Measurements from ENCODE around the gene BAIAP2. TPM values are rescaled to one million over a fixed set of nuclear protein-coding genes. Genes with fewer than 3 reads are reported as not detected.
A peak's percentile ranks its signal among the peaks of the same experiment; 100 is the strongest.

BAIAP2 gene
- total and polyA plus RNA-seq, 8 donors: 4.7 to 16.4 (median 11.1) TPM

DNA sequence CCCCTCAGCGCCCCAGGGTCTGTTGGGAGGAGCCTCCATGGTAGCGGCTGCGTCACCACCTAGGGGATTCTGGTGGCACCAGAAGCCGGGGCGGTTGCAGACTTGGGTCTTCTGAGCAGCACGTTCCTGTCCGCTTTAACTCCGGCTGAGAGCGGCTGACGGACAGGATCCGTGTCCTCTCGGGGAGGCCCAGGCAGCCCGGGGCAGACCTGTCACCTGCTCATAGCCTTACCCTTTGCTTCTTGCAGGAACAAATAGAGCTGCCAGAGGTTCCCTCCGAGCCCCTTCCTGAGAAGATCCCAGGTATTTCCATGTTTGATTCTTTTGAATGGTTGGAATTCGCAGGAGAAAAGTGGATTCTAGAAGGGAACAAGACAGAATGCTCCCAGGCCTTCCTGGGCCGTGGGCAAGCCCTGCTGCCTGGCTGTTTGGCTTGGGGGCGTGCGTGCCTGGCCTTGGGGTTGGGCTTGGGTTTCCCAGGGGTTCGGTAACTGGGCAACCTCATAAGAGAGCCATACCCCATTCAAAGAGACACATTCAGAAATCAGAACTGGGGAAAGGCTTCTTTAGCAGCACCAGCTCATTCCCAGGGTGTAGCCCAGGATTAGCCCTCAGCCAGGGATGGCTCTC, 36.7 kb upstream of the BAIAP2 start:
- WGBS, 2 donors: 94 to 96% methylated on average over 19 of the region's 19 CpGs
- TF ChIP-seq, protein P1, sequence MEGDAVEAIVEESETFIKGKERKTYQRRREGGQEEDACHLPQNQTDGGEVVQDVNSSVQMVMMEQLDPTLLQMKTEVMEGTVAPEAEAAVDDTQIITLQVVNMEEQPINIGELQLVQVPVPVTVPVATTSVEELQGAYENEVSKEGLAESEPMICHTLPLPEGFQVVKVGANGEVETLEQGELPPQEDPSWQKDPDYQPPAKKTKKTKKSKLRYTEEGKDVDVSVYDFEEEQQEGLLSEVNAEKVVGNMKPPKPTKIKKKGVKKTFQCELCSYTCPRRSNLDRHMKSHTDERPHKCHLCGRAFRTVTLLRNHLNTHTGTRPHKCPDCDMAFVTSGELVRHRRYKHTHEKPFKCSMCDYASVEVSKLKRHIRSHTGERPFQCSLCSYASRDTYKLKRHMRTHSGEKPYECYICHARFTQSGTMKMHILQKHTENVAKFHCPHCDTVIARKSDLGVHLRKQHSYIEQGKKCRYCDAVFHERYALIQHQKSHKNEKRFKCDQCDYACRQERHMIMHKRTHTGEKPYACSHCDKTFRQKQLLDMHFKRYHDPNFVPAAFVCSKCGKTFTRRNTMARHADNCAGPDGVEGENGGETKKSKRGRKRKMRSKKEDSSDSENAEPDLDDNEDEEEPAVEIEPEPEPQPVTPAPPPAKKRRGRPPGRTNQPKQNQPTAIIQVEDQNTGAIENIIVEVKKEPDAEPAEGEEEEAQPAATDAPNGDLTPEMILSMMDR (IDR thresholded peaks at IDR 0.05): no peak

DNA sequence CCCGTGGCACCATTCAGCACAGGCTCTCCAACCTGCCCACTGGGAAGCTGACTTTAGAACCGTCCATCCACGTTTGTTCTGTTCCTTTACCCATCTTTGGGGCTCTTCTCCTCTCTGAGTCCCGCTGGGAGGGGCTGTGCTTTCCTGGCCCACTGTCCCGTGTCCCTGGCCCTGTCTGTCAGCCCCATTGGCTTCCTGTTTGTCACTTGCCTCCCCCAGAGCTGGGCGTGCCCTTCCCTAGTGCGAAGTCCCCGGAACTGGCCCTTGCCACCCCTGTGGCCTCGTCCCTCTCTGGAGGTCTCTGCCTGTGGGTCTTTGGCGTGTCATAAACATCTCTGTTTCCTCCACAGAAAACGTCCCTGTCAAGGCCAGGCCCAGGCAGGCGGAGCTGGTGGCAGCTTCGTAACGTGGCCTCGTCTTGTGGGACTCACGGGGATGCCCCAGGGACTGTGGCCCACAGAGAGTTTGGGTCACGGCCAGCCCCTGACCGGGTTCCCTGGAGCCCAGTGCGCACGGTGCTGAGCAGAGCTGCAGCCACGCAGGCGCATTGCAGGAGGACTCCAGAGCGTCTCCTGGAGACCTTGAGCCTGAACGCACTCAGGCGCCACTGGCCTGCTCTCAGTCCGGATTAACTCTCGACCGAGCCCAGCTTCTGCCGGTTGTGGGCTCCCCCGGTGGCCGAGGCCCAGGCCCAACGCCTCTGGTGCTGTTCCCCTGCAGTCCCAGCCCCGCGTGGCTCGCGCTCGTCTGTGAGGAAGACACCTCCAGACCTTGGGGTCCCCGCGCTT, 36.0 kb upstream of the BAIAP2 start:
- Histone ChIP-seq H3K27me3 (no peaks in the 10 kb centered on the region), H3K36me3 (peaks cover 4 to 48% (median 5%) of the 10 kb centered on the region in 3 donors), H3K4me3 (no peak overlapping the region), H3K27ac (no peak overlapping the region), H3K9me3 (no peaks in the 10 kb centered on the region), H3K4me1 (peaks cover 8 to 19% (median 16%) of the 10 kb centered on the region in 3 donors)
- 93 to 94% methylated on average over 39 of the region's 39 CpGs for WGBS, 2 donors
- intact Hi-C loops (cut with DNase I): no loop called here
- no peak for ATAC-seq
- TF ChIP-seq, protein P1 (IDR thresholded peaks at IDR 0.05): no peak
- no peak for DNase-seq
- FAIRE-seq: no peak

More for the DNA sequence above, 36.7 kb upstream of the BAIAP2 start:
- H3K9me3 ChIP-seq: no peaks in the 10 kb centered on the region
- no peak overlapping the region for H3K4me3 ChIP-seq
- peaks cover 8 to 22% (median 18%) of the 10 kb centered on the region in 3 donors for H3K4me1 ChIP-seq
- H3K36me3 ChIP-seq: peaks cover 4 to 48% (median 5%) of the 10 kb centered on the region in 3 donors
- intact Hi-C loops (cut with DNase I): no loop called here
- H3K27ac ChIP-seq: no peak overlapping the region
- FAIRE-seq (no peak), DNase-seq (peak in 1 of 6 donors; percentile 38), ATAC-seq (no peak)
- H3K27me3 ChIP-seq: no peaks in the 10 kb centered on the region

DNA sequence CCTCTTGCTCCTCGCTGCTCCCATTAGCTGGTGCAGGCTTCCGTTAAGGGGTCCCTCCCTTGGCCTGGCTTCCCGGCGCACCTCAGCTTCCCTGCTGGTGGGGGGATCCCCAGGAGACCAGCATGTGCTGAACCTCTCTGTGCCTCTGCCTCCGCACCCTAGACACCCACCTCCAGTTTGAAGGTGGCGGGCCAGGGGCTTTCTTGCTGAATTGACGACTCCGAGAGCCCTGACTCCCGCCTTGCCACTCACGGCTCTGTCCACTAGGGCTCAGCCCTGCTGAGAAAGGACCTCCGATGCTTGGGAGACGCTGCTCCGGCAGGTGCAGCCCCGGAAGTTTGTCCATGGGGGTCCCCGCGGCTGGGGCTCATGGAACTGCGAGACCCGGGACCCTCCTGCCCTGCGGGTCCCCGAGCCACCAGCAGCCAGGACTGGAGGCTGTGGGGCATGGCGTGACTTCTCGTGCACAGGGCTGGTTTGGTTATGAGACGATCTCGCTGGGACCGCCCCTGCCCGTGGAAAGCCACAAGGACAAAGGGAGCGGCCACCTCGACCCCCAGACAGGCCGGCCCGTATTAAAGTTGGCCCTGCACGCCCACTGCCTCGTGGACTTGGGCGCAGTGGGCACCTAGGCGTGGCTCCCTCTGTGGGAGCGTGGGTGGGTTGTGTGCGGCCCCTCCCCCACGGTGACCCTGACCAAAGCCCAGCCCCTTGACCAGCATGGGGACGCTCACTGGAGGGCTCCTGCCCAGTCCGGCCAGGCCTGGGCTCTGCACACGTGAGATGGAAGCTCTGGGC, 35.2 kb upstream of the BAIAP2 start:
- intact Hi-C loops (cut with DNase I): no loop called here
- no peak for ATAC-seq
- Histone ChIP-seq H3K36me3 (peaks cover 4 to 48% (median 5%) of the 10 kb centered on the region in 3 donors), H3K4me1 (peaks cover 8 to 19% (median 19%) of the 10 kb centered on the region in 3 donors), H3K27ac (no peak overlapping the region), H3K9me3 (no peaks in the 10 kb centered on the region), H3K4me3 (no peak overlapping the region), H3K27me3 (peaks cover 0 to 5% (median 0%) of the 10 kb centered on the region in 4 donors)
- no peak for FAIRE-seq
- peak in 1 of 6 donors; percentile 73 for DNase-seq
- TF ChIP-seq, protein P1 (IDR thresholded peaks at IDR 0.05): no peak
- 93 to 96% methylated on average over 39 to 40 of the region's 40 CpGs for WGBS, 2 donors

DNA sequence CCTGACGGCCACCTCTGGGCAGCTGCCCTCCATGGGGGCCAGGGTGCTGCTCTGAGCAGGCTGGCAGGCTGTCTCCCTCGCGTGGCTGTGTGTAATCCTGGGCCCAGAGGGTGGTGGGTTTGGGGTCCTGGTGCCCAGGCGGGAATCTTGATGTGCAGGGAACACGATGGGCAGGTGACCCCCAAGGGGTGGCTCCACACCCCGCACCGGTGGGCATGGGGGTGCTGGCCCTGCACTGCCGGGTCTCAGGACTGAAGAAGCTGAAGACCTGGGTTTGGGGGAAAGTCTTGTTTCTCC, 34.7 kb upstream of the BAIAP2 start:
- DNase-seq (peak in 1 of 6 donors; percentile 70), FAIRE-seq (no peak), ATAC-seq (no peak)
- TF ChIP-seq, protein P1 (IDR thresholded peaks at IDR 0.05): no peak
- intact Hi-C loops (cut with DNase I): no loop called here
- peaks cover 0 to 5% (median 0%) of the 10 kb centered on the region in 4 donors for H3K27me3 ChIP-seq
- no peak overlapping the region for H3K27ac ChIP-seq
- WGBS, 2 donors: 89 to 90% methylated on average over 8 of the region's 8 CpGs
- H3K36me3 ChIP-seq: peaks cover 4 to 44% (median 5%) of the 10 kb centered on the region in 3 donors
- peaks cover 8 to 19% (median 19%) of the 10 kb centered on the region in 3 donors for H3K4me1 ChIP-seq
- no peak overlapping the region for H3K4me3 ChIP-seq
- H3K9me3 ChIP-seq: no peaks in the 10 kb centered on the region
